PC-3 (cell line): ENCODE results near the gene MAP1LC3B2. TPM values are rescaled to one million over a fixed set of nuclear protein-coding genes. Genes with fewer than 3 reads are reported as not detected.

Source experiments
- ATAC-seq: fragments of 200-7000 bp; cut with Tn5 transposase; 2 replicates; pipeline ENCODE4 v1.9.1; 2020; ENCODE audit warnings: mild to moderate bottlenecking, moderate library complexity
- BruUV-seq: library from RNA; stranded (reverse); fragments of 400-500 nt; replicated peaks from 2 replicates; lab custom pipeline; 2021; lab: Mats Ljungman, UMichigan
- CTCF ChIA-PET: fragments of 300-600 bp; sonication (Branson Sonifier 250); formaldehyde crosslinking; loops from one replicate; lab custom pipeline; 2022; ENCODE audit warnings: antibody characterized with exemption; lab: Charles Lee
- POLR2A ChIA-PET: fragments of 300-600 bp; sonication (Branson Sonifier 250); formaldehyde crosslinking; loops from one replicate; lab custom pipeline; 2022; ENCODE audit warnings: antibody characterized with exemption; ENCODE audit not compliant: unreplicated experiment; lab: Charles Lee
- DNase-seq: peaks from one replicate; pipeline ENCODE4 v3.0.0-alpha.2; 2015
- H2AFZ ChIP-seq: fragments of 300-600 bp; sonication (generic); 2 replicates; pipeline ENCODE4 v1.6.0; 2016; ENCODE audit warnings: antibody characterized with exemption, low read length
- H3F3A ChIP-seq: fragments of 300-600 bp; sonication (generic); one replicate; pipeline ENCODE4 v1.6.0; 2017; ENCODE audit warnings: antibody characterized with exemption, low read length, control low read depth, mild to moderate bottlenecking; ENCODE audit not compliant: unreplicated experiment
- H3K27ac ChIP-seq: fragments of 300-600 bp; sonication (generic); 2 replicates; pipeline ENCODE4 v1.5.1; 2016; ENCODE audit warnings: mild to moderate bottlenecking, low read length
- H3K27me3 ChIP-seq: fragments of 300-600 bp; sonication (generic); 2 replicates; pipeline ENCODE4 v1.6.1; 2016; ENCODE audit warnings: low read length, mixed read lengths
- H3K36me3 ChIP-seq: fragments of 300-600 bp; sonication (generic); 2 replicates; pipeline ENCODE4 v1.6.1; 2016; ENCODE audit warnings: low read depth, mixed run types, low read length, mixed read lengths
- H3K4me1 ChIP-seq: fragments of 300-600 bp; sonication (generic); 2 replicates; pipeline ENCODE4 v1.5.1; 2016; ENCODE audit warnings: low read length; ENCODE audit not compliant: insufficient read depth
- H3K4me2 ChIP-seq: fragments of 300-600 bp; sonication (generic); 2 replicates; pipeline ENCODE4 v1.6.0; 2016; ENCODE audit warnings: low read length
- H3K4me3 ChIP-seq: fragments of 300-600 bp; sonication (generic); 2 replicates; pipeline ENCODE4 v1.5.1; 2016; ENCODE audit warnings: mild to moderate bottlenecking, low read length, mixed read lengths
- H3K79me2 ChIP-seq: fragments of 300-600 bp; sonication (generic); 2 replicates; pipeline ENCODE4 v1.6.1; 2017; ENCODE audit warnings: low read length, mixed read lengths
- H3K9ac ChIP-seq: fragments of 300-600 bp; sonication (generic); 2 replicates; pipeline ENCODE4 v1.6.0; 2016; ENCODE audit warnings: mild to moderate bottlenecking, low read length
- H3K9me2 ChIP-seq: fragments of 300-600 bp; sonication (generic); replicated peaks from 2 replicates; pipeline ENCODE4 v1.6.1; 2016; ENCODE audit warnings: mixed run types, low read length, mixed read lengths
- H3K9me3 ChIP-seq: fragments of 300-600 bp; sonication (generic); 2 replicates; pipeline ENCODE4 v1.6.1; 2016; ENCODE audit warnings: low read length, mixed read lengths
- H4K20me1 ChIP-seq: fragments of 300-600 bp; sonication (generic); 2 replicates; pipeline ENCODE4 v1.6.1; 2016; ENCODE audit warnings: low read length, mixed read lengths
- CTCF ChIP-seq: fragments of 300-600 bp; sonication (generic); conservative IDR thresholded peaks from 2 replicates; pipeline ENCODE4 v1.5.1; 2017; ENCODE audit warnings: antibody characterized with exemption, low read depth, mild to moderate bottlenecking, low read length
- EZH2 ChIP-seq: fragments of 300-600 bp; sonication (generic); IDR thresholded peaks from one replicate; pipeline ENCODE4 v1.6.1; 2017; ENCODE audit warnings: antibody characterized with exemption, mild to moderate bottlenecking, low read length; ENCODE audit not compliant: unreplicated experiment
- EZH2phosphoT487 ChIP-seq: fragments of 300-600 bp; sonication (generic); IDR thresholded peaks from 2 replicates; pipeline ENCODE4 v1.6.1; 2018; ENCODE audit warnings: mild to moderate bottlenecking, antibody characterized with exemption, low read length, borderline replicate concordance
- intact Hi-C: fragments of 100-400 bp; cut with micrococcal nuclease; formaldehyde crosslinking; loops from 2 replicates; pipeline ENCODE4 v1.9.0; 2023
- total RNA-seq: library from RNA; depleted of rRNA; stranded (reverse); fragments of >200 nt; gene quantifications from 2 replicates; pipeline ENCODE4 v1.2.3, GENCODE V29; 2014

Gene MAP1LC3B2
- total RNA-seq, 1 experiment from 2014 or later, result not detected

- intact Hi-C loops, result no loop called here
- CTCF ChIA-PET, result no interaction called here
- H3K4me2 ChIP-seq, result no peak overlapping the region
- peaks cover 14% of the 10 kb centered on the region for H3K4me1 ChIP-seq
- ATAC-seq, result no peak
- H3K27ac ChIP-seq, result no peak overlapping the region
- H3K9ac ChIP-seq, result no peak overlapping the region
- no peak for DNase-seq
- no peaks in the 10 kb centered on the region for H3K9me3 ChIP-seq
- H3K79me2 ChIP-seq, result no peaks in the 10 kb centered on the region
- H3K27me3 ChIP-seq, result no peaks in the 10 kb centered on the region
- peaks cover under 1% of the 10 kb centered on the region for H3F3A ChIP-seq
- no peaks in the 10 kb centered on the region for H3K9me2 ChIP-seq
- H3K4me3 ChIP-seq, result no peak overlapping the region
- TF ChIP-seq CTCF (no peak), EZH2phosphoT487 (no peak), EZH2 (no peak)
- H4K20me1 ChIP-seq, result no peaks in the 10 kb centered on the region
- no peaks in the 10 kb centered on the region for H3K36me3 ChIP-seq
- BruUV-seq, result no TSS peak
- no peak overlapping the region for H2AFZ ChIP-seq
- POLR2A ChIA-PET, result no interaction called here
Observed at GRCh38 chr12:116544656-116545055, 14.5 kb upstream of the MAP1LC3B2 start.

DNA sequence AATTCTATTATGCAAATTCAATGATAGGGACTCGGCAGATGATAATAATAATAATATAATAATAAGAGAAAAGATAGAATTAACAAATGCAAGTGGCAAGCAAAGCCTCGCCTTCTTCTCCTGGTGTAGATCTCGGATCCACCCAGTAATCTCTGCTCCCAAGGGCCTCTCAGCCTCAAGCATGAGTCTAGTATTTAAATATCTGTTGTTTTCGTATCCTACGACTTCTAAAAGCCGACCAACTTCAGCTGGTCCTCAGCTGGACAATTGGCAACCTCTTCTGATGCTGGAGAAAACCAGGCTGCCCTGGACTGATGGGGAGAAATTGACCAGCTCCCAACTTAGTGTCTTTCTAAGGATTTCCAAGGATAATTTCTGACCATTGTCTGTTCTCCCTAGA is 14.0 kb upstream of the MAP1LC3B2 start:
- no peak overlapping the region for H3K4me2 ChIP-seq
- H3F3A ChIP-seq, result no peaks in the 10 kb centered on the region
- no TSS peak for BruUV-seq
- no peaks in the 10 kb centered on the region for H3K36me3 ChIP-seq
- no peaks in the 10 kb centered on the region for H4K20me1 ChIP-seq
- H2AFZ ChIP-seq, result no peak overlapping the region
- no peak overlapping the region for H3K9ac ChIP-seq
- no peaks in the 10 kb centered on the region for H3K79me2 ChIP-seq
- CTCF ChIA-PET, result no interaction called here
- DNase-seq (no peak), ATAC-seq (no peak)
- no peak for TF ChIP-seq EZH2phosphoT487
- TF ChIP-seq CTCF, result no peak
- no peak for TF ChIP-seq EZH2
- H3K9me3 ChIP-seq, result no peaks in the 10 kb centered on the region
- no peaks in the 10 kb centered on the region for H3K9me2 ChIP-seq
- intact Hi-C loops, result no loop called here
- no peak overlapping the region for H3K27ac ChIP-seq
- POLR2A ChIA-PET, result no interaction called here
- H3K27me3 ChIP-seq, result no peaks in the 10 kb centered on the region
- peaks cover 9% of the 10 kb centered on the region; the same call in 1 of the 2 replicates for H3K4me1 ChIP-seq
- no peak overlapping the region for H3K4me3 ChIP-seq

DNA sequence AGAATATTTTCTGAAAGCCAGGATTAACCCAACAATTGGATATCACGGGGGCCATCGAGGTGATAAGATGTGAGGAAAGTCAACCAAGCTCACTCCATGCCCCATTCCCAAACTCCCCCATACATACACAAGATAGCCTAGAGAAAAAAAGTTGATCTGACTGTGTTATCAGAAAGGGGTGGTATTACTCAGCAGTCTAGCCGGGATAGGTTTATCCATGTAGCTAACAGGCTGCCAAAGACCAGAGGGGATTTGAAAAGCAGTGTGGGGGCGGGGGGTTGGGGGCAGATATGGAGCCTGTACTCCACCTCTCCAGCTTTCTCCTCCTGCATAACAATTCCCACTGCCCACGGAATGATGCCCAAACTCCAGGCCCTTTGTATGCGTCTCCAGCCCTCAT is 13.2 kb upstream of the MAP1LC3B2 start:
- no peak overlapping the region for H3K4me3 ChIP-seq
- H3K9me3 ChIP-seq, result no peaks in the 10 kb centered on the region
- TF ChIP-seq CTCF, result no peak
- no peaks in the 10 kb centered on the region for H3K79me2 ChIP-seq
- no TSS peak for BruUV-seq
- H3K4me1 ChIP-seq, result peaks cover 5% of the 10 kb centered on the region; the same call in 1 of the 2 replicates
- H3K36me3 ChIP-seq, result no peaks in the 10 kb centered on the region
- no peaks in the 10 kb centered on the region for H3K27me3 ChIP-seq
- no peak overlapping the region for H2AFZ ChIP-seq
- DNase-seq (no peak), ATAC-seq (no peak)
- no peaks in the 10 kb centered on the region for H3F3A ChIP-seq
- POLR2A ChIA-PET, result no interaction called here
- CTCF ChIA-PET, result no interaction called here
- 0 out of 2 replicates have a peak, but pooled peaks cover 1% of the 10 kb centered on the region for H3K9me2 ChIP-seq
- intact Hi-C loops, result no loop called here
- H4K20me1 ChIP-seq, result no peaks in the 10 kb centered on the region
- no peak overlapping the region for H3K4me2 ChIP-seq
- no peak overlapping the region for H3K9ac ChIP-seq
- no peak overlapping the region for H3K27ac ChIP-seq
